DOHH2 (cell line): ENCODE data around the gene P4HA2.

Experiments
- H3F3A ChIP-seq: fragments of 200-600 bp; sonication (generic), shearing (Covaris generic); 2 replicates; pipeline ENCODE4 v1.6.0; 2016; ENCODE audit warnings: antibody characterized with exemption, mild to moderate bottlenecking; ENCODE audit not compliant: control insufficient read depth, insufficient read depth
- H3K27ac ChIP-seq: fragments of 200-600 bp; sonication (generic); 2 replicates; pipeline ENCODE4 v1.5.1; 2014; ENCODE audit warnings: low read depth, mild to moderate bottlenecking, low read length, moderate library complexity
- H3K27me3 ChIP-seq: fragments of 200-600 bp; sonication (generic); 2 replicates; pipeline ENCODE4 v1.6.1; 2014; ENCODE audit warnings: mild to moderate bottlenecking, low read length, mixed read lengths; ENCODE audit not compliant: control insufficient read depth
- H3K36me3 ChIP-seq: fragments of 200-600 bp; sonication (generic); 2 replicates; pipeline ENCODE4 v1.6.1; 2014; ENCODE audit warnings: mild to moderate bottlenecking, low read length, moderate library complexity, mixed read lengths; ENCODE audit not compliant: control insufficient read depth
- H3K4me1 ChIP-seq: fragments of 200-600 bp; sonication (generic); 2 replicates; pipeline ENCODE4 v1.6.1; 2014; ENCODE audit warnings: mild to moderate bottlenecking, low read length, mixed read lengths; ENCODE audit not compliant: control insufficient read depth
- H3K4me2 ChIP-seq: fragments of 200-600 bp; sonication (generic); 2 replicates; pipeline ENCODE4 v1.6.0; 2014; ENCODE audit warnings: mild to moderate bottlenecking, low read length, moderate library complexity
- H3K4me3 ChIP-seq: fragments of 200-600 bp; sonication (generic); 2 replicates; pipeline ENCODE4 v1.5.1; 2014; ENCODE audit warnings: mild to moderate bottlenecking, low read length, mixed read lengths
- H3K79me2 ChIP-seq: fragments of 200-600 bp; sonication (generic); 2 replicates; pipeline ENCODE4 v1.6.1; 2014; ENCODE audit warnings: mild to moderate bottlenecking, low read length, mixed read lengths; ENCODE audit not compliant: control insufficient read depth
- H3K9me2 ChIP-seq: fragments of 200-600 bp; sonication (generic); replicated peaks from 2 replicates; pipeline ENCODE4 v1.6.1; 2014; ENCODE audit warnings: mild to moderate bottlenecking, low read length, mixed read lengths; ENCODE audit not compliant: control insufficient read depth
- H3K9me3 ChIP-seq: fragments of 200-600 bp; sonication (generic); 2 replicates; pipeline ENCODE4 v1.6.1; 2014; ENCODE audit warnings: antibody characterized with exemption, low read length, mixed read lengths; ENCODE audit not compliant: control insufficient read depth, insufficient read depth
- H4K20me1 ChIP-seq: fragments of 200-600 bp; sonication (generic); 2 replicates; pipeline ENCODE4 v1.6.0; 2014; ENCODE audit warnings: low read depth, mild to moderate bottlenecking, antibody characterized with exemption, low read length, moderate library complexity; ENCODE audit not compliant: control insufficient read depth, insufficient read depth
- CTCF ChIP-seq: fragments of 200-600 bp; sonication (generic); IDR thresholded peaks from one replicate; pipeline ENCODE4 v1.5.1; 2014; ENCODE audit warnings: antibody characterized with exemption, mild to moderate bottlenecking, low read depth, low read length; ENCODE audit not compliant: poor library complexity, severe bottlenecking
- EZH2phosphoT487 ChIP-seq: fragments of 200-600 bp; sonication (generic); IDR thresholded peaks from 2 replicates; pipeline ENCODE4 v1.6.1; 2017; ENCODE audit warnings: borderline replicate concordance, mild to moderate bottlenecking, antibody characterized with exemption, low read length, moderate library complexity, mixed read lengths

The P4HA2 gene

GRCh38 chr5:132227485-132228240 is at the start of gene P4HA2:
TSS of gene P4HA2 (minus strand) at chr5:132227853. CDS start at chr5:132218626, 9,227 bp downstream.
- Histone ChIP-seq H3K4me3 (peak within 1 kb of the TSS; percentile 42), H3K79me2 (no peaks in the 10 kb centered on the region), H4K20me1 (no peaks in the 10 kb centered on the region), H3K27ac (no peak within 1 kb of the TSS), H3K4me1 (no peaks in the 10 kb centered on the region), H3K4me2 (peak within 1 kb of the TSS; percentile 48), H3K9me2 (no peaks in the 10 kb centered on the region), H3F3A (no peaks in the 10 kb centered on the region), H3K36me3 (no peaks in the 10 kb centered on the region), H3K27me3 (peaks cover 21% of the 10 kb centered on the region), H3K9me3 (no peaks in the 10 kb centered on the region)
- TF ChIP-seq EZH2phosphoT487 (no peak), CTCF (no peak)

- Histone ChIP-seq H3K4me2 (no peak overlapping the region), H3K9me3 (no peaks in the 10 kb centered on the region), H3K79me2 (no peaks in the 10 kb centered on the region), H3K9me2 (no peaks in the 10 kb centered on the region), H3K36me3 (no peaks in the 10 kb centered on the region), H4K20me1 (no peaks in the 10 kb centered on the region), H3K27ac (no peak overlapping the region), H3K4me3 (no peak overlapping the region), H3K4me1 (no peaks in the 10 kb centered on the region), H3F3A (no peaks in the 10 kb centered on the region), H3K27me3 (peaks cover 19% of the 10 kb centered on the region)
- TF ChIP-seq CTCF (no peak), EZH2phosphoT487 (no peak)
Observed at GRCh38 chr5:132277256-132277655, 49.6 kb upstream of the P4HA2 start.

- Histone ChIP-seq H3K4me3 (no peak overlapping the region), H3K4me2 (no peak overlapping the region), H3K27me3 (peaks cover 16% of the 10 kb centered on the region), H4K20me1 (no peaks in the 10 kb centered on the region), H3K36me3 (no peaks in the 10 kb centered on the region), H3F3A (no peaks in the 10 kb centered on the region), H3K4me1 (no peaks in the 10 kb centered on the region), H3K27ac (no peak overlapping the region), H3K79me2 (no peaks in the 10 kb centered on the region), H3K9me2 (no peaks in the 10 kb centered on the region), H3K9me3 (no peaks in the 10 kb centered on the region)
- TF ChIP-seq CTCF (no peak), EZH2phosphoT487 (no peak)
Observed at GRCh38 chr5:132275367-132276220, 47.9 kb upstream of the P4HA2 start.
